Stimulated activated CD4-positive, alpha-beta T cell treated with anti-CD3 and anti-CD28 coated beads, Interleukin-12 subunit alpha, Interleukin-12 subunit beta, amount 100 ng/mL, for 48 hours (primary cell): ENCODE results near the gene TSPAN5.

Experiments used
- DNase-seq, 3 donors: peaks; one replicate each; pipeline ENCODE4 v3.0.0-alpha.2; 2020; ENCODE audit warnings: low read depth in 2 of 3, low spot score in 1 of 3

TSPAN5 gene

GRCh38 chr4:98620087-98620784, 38.2 kb downstream of the TSPAN5 start:
- no peak for DNase-seq

DNA sequence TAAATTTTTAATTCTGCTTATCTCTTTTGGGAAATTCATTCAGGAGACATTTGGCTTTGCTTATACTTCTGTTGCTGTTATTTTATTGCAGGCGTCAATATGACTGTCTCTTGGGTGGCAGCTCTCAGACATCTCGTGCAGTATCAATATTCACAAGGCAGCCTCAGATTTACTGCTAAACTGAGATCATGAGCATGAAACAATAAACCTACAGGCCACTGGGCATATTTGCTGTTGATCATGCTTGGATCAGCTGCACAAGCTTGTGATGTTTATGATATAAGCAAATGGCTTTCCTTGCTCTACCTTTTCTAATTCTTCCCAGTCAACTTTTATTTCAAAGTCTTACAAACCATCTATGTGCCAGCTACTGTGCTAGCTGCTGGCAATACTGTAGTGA, 39.2 kb downstream of the TSPAN5 start:
- DNase-seq = no peak

- no peak for DNase-seq
These were observed 39.7 kb downstream of the TSPAN5 start for GRCh38 chr4:98618680-98619079.

DNA sequence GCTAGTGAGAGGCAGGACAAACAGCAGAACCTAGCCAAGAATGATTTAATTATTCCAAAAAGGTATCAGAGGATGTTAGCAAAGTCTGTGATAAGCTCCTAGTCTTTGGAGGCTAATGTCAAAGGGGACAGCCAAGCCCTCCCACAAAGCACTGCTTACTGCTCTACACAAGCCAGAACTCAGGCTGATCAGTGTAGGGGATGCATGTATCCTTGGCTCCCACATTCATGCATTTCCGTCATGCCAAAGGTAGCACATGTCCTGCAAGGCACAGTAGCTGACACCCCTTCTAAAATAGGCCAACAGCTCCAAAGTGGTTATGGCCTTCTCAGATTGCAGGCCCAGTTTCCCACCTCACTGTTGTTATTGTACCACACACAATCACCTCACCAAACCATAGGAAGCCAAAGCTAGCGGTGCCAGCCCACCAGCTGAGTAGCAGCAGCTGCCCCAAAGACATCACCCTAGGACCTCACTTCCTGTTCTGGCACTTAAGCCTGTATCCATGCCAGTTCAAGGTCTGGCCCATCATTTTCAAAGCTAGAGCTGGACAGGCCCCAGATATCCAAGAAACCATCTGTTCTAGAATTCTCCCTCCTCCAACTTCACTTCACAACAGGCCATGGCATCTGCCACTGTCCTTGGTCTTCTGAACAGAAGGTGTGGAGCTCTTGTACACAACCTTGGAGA, 40.9 kb downstream of the TSPAN5 start:
- no peak for DNase-seq

GRCh38 chr4:98615991-98616390, 42.4 kb downstream of the TSPAN5 start:
- DNase-seq = no peak

DNA sequence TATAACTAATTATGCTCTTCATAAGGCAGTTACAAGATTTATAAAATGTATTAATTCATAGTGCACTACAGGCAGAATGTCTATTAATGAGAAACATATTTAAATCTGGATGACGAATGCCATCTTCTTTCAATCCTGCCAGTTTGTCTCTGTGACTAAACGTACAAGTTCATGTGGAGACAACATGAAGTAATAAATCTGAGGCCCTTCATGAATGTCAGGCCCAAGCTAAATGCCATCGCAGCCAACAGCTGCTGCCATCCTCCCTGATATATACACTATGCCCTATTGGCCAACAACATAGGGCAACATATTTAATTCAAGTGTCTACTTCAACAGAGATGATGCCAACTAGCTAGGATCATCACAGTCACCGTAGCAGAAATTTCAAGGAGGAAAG, 43.7 kb downstream of the TSPAN5 start:
- DNase-seq = no peak

DNA sequence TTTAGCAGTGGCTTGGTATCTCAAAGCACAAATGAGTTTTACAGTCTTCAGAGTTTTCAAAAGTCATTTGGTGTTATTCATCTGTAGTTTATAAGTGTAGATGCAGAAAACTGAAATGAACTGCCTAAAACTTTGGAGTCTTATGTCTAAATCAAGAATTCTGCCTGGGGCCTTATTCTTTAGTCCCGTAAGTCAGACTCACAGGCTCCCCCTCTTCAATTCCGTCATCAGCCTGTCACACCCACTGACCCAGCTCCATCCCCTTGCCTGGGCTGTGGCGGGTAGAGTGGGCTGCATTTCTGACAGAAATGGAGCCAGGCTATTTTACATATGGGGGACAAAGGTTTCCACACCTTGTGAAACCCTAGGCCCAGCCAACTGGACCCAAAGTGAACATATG, 44.3 kb downstream of the TSPAN5 start:
- no peak for DNase-seq

- DNase-seq = no peak
These were observed 44.8 kb downstream of the TSPAN5 start for GRCh38 chr4:98613453-98614075.

DNA sequence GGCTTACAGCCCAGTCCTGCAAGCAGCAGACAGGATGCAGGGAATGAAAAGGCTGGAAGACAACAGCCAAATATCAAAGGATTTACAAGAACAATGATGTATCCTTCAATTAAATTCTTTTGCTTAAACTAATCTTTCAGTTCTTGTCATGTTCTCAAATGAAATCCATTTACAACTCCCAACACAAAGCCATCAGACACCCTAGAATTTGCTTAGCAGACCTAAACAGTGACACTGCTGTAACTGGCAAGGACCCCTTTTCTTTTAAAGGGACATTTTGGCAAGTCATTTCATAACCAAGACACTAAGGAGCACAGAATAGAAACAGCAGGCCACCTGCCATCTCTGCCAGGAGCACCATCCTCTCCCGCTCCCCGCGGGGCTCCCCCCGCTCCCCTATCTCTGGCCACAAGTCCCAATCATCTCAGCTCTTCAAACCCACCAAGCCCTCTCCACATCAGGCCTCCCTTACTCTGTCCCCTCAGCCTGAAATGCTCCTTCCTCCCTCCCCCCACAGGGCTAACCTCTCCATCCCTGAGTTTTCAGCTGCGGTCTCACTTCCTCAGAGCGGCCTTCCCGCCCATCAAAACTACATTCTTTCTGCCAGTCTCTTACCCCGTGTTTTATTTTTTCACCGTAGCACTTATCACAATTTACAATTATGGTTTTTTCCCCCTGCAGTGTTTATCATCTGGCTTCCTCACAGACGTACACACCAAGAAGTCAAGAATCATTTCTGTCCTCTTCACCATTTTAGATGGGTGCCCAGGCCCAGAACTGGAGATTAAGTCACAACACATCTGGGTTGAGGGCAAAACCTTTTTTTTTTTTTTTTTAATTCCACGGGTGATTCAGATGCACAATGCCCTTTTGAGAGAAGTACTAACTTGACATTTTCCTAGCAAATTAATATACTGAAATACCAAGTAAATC, 45.8 kb downstream of the TSPAN5 start:
- no peak for DNase-seq

DNA sequence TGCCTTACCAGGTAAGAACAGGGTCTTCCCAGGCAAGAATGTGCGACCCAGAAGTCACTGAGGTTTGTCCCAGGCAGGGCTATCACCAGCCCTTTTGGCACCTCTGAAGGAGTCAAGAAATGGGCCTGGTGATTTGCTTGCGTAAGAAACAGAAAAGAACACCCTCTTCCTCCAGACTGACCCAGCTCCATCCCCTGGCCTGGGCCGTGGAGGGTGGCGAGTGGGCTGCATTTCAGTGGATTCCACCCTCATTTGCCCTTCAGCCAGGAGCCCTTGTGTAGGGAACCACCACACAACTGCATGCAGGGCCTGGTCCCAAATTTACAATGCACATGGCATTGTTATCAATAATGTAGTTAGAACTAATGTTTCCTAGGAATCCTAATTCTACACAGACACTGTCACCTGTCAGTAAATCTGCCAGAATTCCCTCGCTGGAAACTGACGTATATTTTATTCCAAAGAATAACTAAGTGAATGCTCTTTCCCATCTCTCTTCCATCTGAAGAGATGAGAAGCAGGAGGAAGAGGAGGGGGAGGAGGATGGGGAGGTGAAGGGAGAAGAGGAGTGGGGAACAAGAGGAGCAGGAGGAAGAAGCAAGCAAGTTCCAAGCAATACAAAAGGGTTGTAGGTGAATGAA, 46.6 kb downstream of the TSPAN5 start:
- DNase-seq = no peak

GRCh38 chr4:98610926-98611676, 47.3 kb downstream of the TSPAN5 start:
- no peak for DNase-seq

DNA sequence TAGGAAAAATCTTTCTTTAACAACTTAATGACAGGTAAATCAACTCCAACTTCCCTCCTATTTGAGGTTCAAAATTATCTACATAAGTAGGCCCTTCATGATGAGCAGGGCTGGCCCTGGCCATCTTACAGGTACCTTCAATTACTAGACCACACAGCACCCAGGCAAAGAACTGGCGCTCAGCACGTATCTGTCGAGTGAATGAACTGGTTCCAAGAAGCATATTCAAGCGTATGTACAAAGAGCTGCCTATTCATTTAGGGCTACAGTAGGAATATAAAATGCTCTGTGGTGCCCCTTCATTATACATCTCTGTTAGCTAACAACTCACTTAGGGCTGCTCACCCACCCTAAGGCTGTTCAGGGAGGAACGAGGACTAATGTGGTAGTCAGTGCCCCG, 48.0 kb downstream of the TSPAN5 start:
- no peak for DNase-seq

- no peak for DNase-seq
These were observed 48.5 kb downstream of the TSPAN5 start for GRCh38 chr4:98609934-98610333.

DNA sequence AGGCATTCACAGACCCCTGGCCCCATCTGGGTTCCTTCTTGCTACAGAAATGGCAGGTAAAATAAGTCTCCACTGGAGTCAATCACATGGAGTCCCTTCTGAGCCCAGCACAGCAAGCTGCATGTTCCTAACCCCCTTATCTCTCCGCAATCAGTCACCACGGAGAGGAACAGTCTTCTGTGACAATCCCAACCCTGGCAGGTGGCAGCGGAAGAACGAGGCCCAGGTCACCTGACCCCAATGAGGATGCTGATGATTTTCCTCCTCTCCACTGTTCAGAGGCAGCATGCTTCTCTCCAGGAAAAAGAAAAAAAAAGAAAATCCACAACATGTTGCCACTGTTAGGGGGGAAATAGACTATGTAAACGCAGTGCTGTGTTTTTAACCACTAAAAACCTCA, 50.1 kb downstream of the TSPAN5 start:
- DNase-seq = no peak

DNA sequence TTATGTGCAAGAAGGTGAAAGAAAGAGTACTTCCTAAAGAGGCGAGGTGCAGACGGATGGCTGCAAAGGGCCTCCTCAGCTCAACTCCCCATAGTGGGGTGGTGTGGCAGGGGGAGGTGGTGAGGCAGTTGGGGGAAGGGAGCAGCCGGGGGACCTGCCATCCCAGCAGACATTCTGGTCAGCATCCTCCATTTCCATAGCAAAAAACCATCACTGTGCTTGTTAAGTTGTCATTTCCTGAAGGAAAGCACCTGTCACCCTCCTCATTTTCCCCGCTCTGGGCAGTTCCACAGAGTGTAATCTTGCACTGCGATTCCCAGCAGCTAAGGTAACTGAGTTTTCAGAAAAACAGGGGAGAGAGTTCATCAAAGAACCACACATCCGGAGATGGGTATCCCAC, 51.5 kb downstream of the TSPAN5 start:
- no peak for DNase-seq

GRCh38 chr4:98605216-98605615, 53.2 kb downstream of the TSPAN5 start:
- DNase-seq = no peak

DNA sequence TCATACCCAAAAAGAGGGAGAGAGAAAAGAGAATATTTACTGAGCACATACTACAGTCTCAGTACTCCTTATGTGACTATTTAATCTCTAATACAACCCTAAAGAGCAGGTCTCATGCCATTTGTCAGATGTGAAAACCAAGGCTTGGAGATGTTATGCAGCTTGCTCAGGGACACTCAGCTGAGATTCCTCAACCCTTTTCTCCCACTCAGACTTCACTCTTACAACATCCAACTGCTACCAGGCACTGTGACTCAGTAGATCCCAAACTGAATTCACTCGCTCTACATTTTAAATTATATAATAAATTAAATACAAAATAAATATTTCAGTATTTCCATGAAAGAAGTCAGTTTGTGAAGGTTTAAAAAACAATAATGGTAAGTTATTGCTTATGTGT, 53.7 kb downstream of the TSPAN5 start:
- no peak for DNase-seq

DNA sequence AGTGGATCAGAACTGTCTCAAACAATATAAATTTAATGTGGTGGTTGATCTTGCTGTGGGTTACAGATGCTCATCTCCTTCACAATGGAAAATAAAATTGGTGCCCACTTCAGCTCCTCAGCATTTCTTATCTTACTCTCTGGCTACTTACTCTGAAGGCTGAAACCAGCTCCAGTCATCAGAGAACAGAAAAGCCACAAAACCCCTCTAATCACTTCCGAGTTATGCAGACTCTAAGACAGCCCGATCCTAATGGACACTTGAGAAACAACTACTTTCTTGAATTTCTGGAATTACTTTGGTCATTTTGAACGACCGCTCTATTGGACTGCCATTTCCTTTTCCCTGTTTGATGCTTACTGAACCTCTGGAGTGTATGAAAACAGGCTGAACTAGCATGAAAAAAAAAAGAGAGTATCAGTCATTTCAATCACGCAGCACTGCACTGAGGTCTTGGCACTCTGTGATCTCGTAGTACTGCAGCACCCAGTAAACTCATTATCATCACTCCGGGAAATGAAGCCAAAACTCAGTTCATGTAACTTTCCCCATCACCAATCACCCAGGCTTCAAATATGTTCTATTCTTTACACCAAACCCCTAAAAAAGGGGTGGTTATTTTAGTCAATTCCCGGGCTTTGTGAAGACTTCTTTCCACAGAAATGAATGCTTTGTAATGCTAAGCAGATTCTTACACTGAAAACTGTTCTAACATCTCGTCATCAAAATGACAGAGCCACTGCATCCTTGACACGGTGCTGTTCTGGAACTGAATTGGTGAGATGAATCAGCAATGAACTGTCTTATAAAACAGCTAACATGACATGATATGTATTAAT, 54.5 kb downstream of the TSPAN5 start:
- peak in 1 of 3 donors; percentile 32 for DNase-seq

GRCh38 chr4:98602270-98602669, 56.1 kb downstream of the TSPAN5 start:
- no peak for DNase-seq
